ENCODE data around the gene ZNRF3.
"Not testable (repeated sequence)": the region's sequence is repeated elsewhere in the genome, so short reads cannot be mapped to it uniquely, and the experiment has no call there.

The ZNRF3 gene

GRCh38 chr22:28882878-28883656 is at the start of gene ZNRF3:
ZNRF3 (plus strand) TSS chr22:28883572; CDS start chr22:28883767, 195 bp downstream.
- peak; percentile 96 for DNase-seq (ENCODE audit: low spot score)

- no peak for DNase-seq (ENCODE audit: low spot score)
Observed at GRCh38 chr22:28835630-28836189, 47.7 kb upstream of the ZNRF3 start.

GRCh38 chr22:28837640-28838039 is 45.7 kb upstream of the ZNRF3 start:
- DNase-seq (ENCODE audit: low spot score): no peak

GRCh38 chr22:28838971-28839370 is 44.4 kb upstream of the ZNRF3 start:
- DNase-seq (ENCODE audit: low spot score): no peak

- DNase-seq (ENCODE audit: low spot score): no peak
Observed at GRCh38 chr22:28841111-28841510, 42.3 kb upstream of the ZNRF3 start.

- no peak for DNase-seq (ENCODE audit: low spot score)
Observed at GRCh38 chr22:28843633-28844032, 39.7 kb upstream of the ZNRF3 start.

GRCh38 chr22:28844277-28844676 is 39.1 kb upstream of the ZNRF3 start:
- DNase-seq (ENCODE audit: low spot score): not testable (repeated sequence)

- DNase-seq (ENCODE audit: low spot score): no peak
Observed at GRCh38 chr22:28846994-28847393, 36.4 kb upstream of the ZNRF3 start.

- DNase-seq (ENCODE audit: low spot score): peak; percentile 64
Observed at GRCh38 chr22:28855355-28856094, 27.8 kb upstream of the ZNRF3 start.

GRCh38 chr22:28856095-28856455 is 27.3 kb upstream of the ZNRF3 start:
- no peak for DNase-seq (ENCODE audit: low spot score)

GRCh38 chr22:28857288-28857687 is 26.1 kb upstream of the ZNRF3 start:
- no peak for DNase-seq (ENCODE audit: low spot score)

GRCh38 chr22:28864878-28865596 is 18.3 kb upstream of the ZNRF3 start:
- no peak for DNase-seq (ENCODE audit: low spot score)

- no peak for DNase-seq (ENCODE audit: low spot score)
Observed at GRCh38 chr22:28867191-28867590, 16.2 kb upstream of the ZNRF3 start.

GRCh38 chr22:28868389-28868788 is 15.0 kb upstream of the ZNRF3 start:
- not testable (repeated sequence) for DNase-seq (ENCODE audit: low spot score)

- no peak for DNase-seq (ENCODE audit: low spot score)
Observed at GRCh38 chr22:28869736-28870135, 13.6 kb upstream of the ZNRF3 start.

GRCh38 chr22:28873183-28873963 is 10.0 kb upstream of the ZNRF3 start:
- DNase-seq (ENCODE audit: low spot score): no peak

GRCh38 chr22:28874061-28874460 is 9.3 kb upstream of the ZNRF3 start:
- DNase-seq (ENCODE audit: low spot score): no peak

GRCh38 chr22:28874811-28875320 is 8.5 kb upstream of the ZNRF3 start:
- no peak for DNase-seq (ENCODE audit: low spot score)

GRCh38 chr22:28882545-28882877 is 861 bp upstream of the ZNRF3 start:
- DNase-seq (ENCODE audit: low spot score): no peak

GRCh38 chr22:28883657-28883916 is 215 bp downstream of the ZNRF3 start:
- no peak for DNase-seq (ENCODE audit: low spot score)

- peak; percentile 38 for DNase-seq (ENCODE audit: low spot score)
Observed at GRCh38 chr22:28883917-28884746, 760 bp downstream of the ZNRF3 start.

Data from LoVo (cell line).